Activated CD4-positive, alpha-beta T cell treated with anti-CD3 and anti-CD28 coated beads for 48 hours (primary cell): ENCODE results near the gene NELFB.

Source experiments
- DNase-seq: peaks from one replicate; pipeline ENCODE4 v3.0.0-alpha.2; 2020

NELFB gene

GRCh38 chr9:137254624-137255447, at the start of gene NELFB:
NELFB (plus strand) TSS chr9:137255327.
- DNase-seq = peak; percentile 96

DNA sequence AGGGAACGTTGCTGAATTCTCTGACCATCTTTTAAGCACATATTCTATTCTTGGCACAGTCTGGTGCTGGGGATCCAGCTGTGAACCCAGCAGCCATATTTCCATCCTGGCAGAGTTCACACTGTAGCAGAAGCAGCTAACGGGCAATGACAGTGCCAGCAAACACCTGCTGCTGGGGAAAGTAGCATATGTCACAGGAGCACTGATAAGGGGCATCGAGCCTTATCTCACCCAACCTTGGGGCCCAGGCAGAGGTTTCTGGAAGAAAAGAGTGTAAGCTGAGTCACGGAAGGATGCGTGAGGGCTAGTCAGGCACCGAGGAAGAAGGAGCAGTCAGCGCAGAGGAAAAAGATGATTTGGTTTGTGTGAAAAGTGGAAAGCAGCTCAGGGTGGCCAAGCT, 48.5 kb upstream of the NELFB start:
- DNase-seq = no peak

- DNase-seq = no peak
Measured at GRCh38 chr9:137211532-137211931, 43.6 kb upstream of the NELFB start.

DNA sequence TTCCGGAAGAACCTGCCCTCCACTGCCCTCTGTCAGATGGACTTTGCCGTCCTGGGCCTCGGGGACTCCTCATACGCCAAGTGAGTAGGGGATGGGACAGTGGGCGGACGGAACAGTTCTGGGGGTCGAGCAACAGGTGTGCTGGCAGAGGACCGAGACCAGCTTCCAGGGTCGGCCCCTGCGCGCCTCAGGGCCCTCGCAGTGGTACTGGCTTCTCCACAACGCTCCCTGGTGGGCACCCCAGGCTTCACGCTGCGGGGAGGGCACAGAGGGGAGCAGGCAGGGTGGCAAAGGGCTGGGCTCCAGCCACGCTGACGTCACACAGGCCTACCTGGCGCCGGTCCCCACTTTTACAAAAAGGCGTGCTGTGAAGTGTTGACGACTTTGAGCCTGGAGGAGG, 42.6 kb upstream of the NELFB start:
- no peak for DNase-seq

- DNase-seq = no peak
Measured at GRCh38 chr9:137213160-137214060, 41.7 kb upstream of the NELFB start.

DNA sequence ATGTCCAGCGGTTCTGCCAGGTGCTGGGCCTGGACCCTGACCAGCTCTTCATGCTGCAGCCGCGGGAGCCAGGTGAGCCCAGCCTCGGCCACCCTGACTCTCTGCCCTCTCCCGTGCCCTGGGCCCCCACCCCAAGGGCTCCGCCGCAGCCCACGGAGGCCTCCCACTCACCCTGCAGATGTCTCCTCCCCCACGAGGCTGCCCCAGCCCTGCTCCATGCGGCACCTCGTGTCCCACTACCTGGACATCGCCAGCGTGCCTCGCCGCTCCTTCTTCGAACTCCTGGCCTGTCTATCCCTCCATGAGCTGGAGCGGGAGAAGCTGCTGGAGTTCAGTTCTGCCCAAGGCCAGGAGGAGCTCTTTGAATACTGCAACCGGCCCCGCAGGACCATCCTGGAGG, 40.5 kb upstream of the NELFB start:
- DNase-seq = no peak

DNA sequence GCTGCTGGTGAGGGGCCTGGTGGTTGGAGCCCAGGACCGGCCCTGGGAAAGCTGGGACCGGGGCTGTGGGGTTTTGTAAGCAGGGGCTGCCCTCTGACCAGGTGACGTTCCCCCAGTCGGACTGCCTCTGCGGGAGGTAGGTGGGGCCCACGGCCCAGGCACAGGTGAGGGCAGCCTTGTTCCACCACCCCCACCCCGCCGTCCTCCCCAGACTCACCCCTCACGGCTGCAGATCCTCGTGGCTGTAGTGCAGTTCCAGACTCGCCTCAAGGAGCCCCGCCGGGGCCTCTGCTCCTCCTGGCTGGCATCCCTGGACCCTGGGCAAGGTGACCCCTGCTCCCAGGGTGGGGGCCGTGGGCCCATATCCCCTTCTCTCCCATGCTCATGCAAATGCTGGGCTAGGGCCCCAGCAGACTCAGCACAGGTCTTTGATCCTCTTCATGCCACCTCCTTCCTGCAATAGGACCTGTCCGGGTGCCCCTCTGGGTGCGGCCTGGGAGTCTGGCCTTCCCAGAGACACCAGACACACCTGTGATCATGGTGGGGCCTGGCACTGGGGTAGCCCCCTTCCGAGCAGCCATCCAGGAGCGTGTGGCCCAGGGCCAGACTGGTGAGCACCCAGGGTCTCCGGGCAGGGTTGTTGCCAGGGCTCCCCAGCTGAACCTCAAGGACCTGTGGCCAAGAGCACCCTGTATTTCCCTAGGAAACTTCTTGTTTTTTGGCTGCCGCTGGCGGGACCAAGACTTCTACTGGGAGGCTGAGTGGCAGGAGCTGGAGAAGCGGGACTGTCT, 39.7 kb upstream of the NELFB start:
- no peak for DNase-seq

DNA sequence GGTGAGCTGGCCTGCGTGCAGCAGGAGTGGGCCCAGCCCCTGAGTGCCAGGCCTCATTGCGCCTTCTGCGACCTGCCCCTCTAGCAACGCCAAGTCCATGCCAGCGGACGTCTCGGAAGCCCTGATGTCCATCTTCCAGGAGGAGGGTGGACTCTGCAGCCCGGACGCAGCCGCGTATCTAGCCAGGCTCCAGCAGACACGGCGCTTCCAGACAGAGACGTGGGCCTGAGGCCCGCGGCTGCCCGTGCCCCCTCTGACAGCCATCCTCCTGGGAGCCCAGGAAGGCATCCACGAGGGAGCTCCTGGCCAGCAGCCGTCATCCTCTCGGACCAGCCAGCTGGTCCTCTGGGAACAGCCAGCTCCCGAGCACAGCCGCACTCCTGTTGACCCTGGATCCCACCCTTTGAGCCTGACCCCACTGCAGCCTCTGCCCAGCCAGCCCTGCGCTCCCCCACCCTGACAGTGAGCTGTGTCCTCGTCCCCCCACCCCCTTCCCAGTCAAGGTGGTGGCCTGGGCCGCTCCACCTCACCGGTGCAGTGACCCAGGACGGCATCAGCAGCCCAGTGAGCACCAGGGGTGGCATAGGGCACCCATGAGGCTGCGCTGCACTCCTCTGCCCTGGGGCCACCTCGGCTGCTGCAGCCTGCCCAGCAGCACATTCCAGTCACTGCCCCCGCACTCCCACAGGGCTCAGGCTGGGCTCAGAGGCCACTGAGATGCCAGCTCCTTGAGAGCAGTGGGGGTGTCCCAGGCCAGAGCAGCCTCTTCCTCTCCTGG, 38.8 kb upstream of the NELFB start:
- no peak for DNase-seq

- DNase-seq = no peak
Measured at GRCh38 chr9:137217276-137218211, 37.6 kb upstream of the NELFB start.

DNA sequence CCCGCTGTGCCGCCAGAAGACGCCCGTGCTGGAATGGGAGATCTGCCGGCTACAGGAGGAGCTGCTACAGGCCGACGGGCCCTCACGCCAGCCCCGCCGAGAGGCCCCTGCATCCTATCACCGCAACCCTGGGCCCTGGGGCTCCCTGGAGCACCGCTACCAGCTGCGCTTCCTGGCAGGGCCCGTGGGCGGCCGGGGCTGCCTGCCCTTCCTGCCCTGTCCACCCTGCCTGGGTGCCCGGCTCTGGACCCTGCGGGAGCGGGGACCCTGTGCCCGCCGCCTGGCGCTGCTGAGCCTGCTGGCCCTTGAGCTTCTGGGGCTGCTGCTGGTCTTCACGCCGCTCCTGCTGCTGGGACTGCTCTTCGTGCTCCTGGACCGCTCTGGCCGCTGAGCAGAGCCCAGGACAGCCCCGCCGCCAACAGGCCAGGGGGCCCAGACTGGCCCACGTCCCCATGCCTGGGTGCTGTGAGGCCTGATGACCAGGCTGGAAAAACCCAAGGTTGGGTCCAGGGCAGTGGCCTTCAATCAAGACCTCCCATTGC, 36.8 kb upstream of the NELFB start:
- DNase-seq = no peak

DNA sequence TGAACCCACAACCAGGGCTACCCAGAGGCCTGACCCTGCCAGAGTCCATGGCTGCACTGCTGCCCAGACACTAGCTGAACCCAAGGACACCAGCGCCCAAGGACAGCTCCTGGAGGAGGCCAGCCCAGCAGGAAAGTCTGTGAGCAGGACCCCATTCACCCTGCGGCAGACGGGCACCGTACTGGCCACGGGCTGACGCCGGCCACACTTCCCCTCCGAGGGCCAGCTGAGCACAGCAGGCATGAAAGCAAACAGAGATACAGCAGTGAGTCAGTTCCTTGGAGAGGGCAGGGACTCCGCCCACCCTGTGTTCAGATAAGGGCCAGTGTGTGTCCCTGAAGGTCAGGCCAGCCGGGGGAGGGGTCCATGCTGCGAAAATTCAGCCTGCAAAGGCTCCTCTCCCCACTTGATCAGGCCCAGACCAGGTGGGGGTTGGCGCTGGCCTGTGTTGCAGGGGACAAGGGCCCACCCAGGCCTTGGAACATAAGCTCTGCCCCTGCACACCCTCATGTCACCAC, 36.3 kb upstream of the NELFB start:
- DNase-seq = no peak

GRCh38 chr9:137219757-137220316, 35.3 kb upstream of the NELFB start:
- no peak for DNase-seq

DNA sequence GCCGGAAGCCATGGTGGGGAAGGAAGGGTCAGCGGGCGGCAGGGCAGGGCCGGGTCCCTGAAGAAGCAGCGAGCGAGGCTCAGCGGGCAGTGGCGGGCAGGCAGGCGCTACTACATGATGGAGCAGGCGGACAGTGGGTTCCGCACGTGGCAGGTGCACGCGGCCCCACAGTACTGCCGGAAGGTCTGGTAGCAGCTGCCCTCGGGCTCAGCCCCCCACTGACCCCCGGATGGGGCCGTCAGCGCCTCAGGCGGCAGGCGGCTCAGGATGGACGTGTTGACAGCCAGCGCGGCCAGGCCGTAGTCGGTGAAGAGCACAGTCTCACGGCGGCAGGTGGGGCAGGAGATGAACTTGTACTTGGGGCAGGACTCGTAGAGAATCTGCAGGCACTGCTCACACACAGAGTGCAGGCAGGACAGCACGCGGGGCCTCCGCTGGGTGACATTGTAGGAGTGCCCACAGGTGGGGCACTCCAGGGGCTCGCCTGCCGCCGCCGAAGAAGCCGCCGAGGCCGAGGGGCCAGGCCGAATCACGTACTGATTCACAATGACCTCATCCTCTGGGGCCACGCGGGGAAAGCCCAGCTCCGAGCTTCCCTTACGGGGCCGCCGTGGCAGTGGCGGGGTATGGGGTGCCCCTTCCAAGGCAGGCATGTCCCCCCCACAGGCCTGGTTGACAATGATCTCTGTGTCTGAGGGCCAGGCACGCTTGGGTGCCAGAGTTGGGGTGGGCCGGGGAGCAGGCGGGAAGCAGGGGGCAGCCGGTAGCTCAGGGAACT, 34.6 kb upstream of the NELFB start:
- DNase-seq = no peak

DNA sequence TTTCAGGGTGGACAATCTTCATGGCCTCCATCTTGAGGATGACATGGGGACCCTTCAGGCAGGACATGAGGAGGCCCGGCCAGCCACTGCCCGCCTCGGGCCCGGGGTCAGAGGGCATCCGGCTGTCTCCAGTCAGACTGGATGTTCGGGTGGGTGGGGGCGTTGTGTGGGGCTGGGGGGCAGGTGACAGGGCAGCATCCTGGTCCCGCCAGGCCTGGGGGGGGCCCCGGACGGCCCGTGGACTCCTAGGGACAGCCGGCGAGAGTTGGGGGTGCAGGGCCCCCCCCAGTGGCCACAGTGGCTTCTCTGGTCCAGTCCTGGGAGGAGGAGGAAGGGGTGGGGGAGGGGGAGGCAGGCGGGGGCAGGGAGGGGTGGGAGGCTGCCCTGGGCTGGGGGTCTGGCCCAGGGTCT, 34.0 kb upstream of the NELFB start:
- DNase-seq = no peak

DNA sequence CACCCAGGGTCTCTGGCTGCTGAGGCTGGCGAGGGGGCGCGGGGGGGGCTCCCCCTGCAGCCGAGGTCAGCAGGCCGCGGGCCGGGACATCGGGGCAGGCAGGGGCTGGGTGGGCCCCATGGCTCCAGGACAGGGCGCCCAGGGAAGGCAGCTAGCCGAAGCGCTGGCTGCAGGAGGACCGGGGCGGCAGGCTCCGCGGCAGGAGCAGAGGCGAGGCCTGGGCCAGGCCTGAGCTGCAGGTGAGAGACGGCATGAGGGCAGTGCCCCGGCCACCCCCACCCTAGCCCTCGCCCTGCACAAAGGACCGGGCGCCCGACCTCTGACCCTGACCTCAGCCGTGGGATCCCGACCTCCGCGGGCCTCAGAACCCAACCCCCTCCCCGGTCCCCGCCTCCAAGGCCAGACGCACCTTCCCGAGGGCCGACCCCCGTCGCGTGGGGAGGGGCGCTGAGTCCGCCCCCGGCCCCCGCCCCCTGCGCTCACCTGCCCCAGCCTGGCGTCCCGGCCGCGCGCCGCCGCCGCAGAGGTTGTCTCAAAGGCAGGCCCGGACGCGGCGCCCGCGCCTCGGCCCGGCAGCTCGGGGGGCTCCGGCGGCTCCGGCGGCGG, 33.5 kb upstream of the NELFB start:
- no peak for DNase-seq

- DNase-seq = no peak
Measured at GRCh38 chr9:137222190-137223077, 32.7 kb upstream of the NELFB start, which contains the start of gene RNF208. RNF208 (minus strand) TSS chr9:137222240; CDS start chr9:137221212, 1,028 bp downstream.

GRCh38 chr9:137223078-137223970, 31.8 kb upstream of the NELFB start:
- DNase-seq = peak; percentile 99
